ENCODE measurements around the gene PRTFDC1. TPM values are rescaled to one million over a fixed set of nuclear protein-coding genes. Genes with fewer than 3 reads are reported as not detected.

Gene PRTFDC1
- total and polyA plus RNA-seq, 2 donors (not counting 3 experiments of a cell fraction or from before 2014, with no cell fraction given) = 22.0 to 27.0 TPM

DNA sequence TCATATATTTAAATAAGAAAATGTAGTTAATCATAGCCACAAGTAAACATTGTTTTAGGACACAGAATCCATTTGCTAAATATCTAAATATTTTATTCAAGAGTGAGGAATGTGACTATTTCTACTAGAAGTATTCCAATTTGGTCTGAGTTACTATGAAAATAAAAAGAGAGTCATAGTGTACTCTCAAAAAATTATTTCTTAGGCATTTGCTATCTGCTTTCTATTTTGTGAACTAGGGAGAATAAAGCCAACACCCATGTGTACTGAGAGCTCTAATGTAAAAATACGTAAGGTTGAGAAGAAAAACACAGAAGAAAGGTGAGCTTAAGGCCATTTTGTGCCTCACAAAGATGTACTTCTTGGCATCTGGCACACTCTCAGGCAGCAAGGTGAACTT lies 38.3 kb downstream of the PRTFDC1 start:
- Histone ChIP-seq H3K79me2 (ENCODE audit: control insufficient read depth, insufficient read depth, low read length) (no peaks in the 10 kb centered on the region), H3K4me3 (replicated peaks in 1 of 3; ENCODE audit: insufficient read depth in 1 of 3, low read depth in 1 of 3, low read length in 3 of 3) (no peak overlapping the region), H3K4me1 (ENCODE audit: control insufficient read depth, extremely low read depth, insufficient read depth, low read length) (peaks cover 2% of the 10 kb centered on the region), H3K36me3 (ENCODE audit: control insufficient read depth in 2 of 2, extremely low read depth in 1 of 2, insufficient read depth in 2 of 2, low read length in 2 of 2) (no peaks in the 10 kb centered on the region), H3K27ac (ENCODE audit: insufficient read depth, low read depth, low read length) (no peak overlapping the region), H3K9me3 (replicated peaks; ENCODE audit: control insufficient read depth, insufficient read depth, low read length) (no peaks in the 10 kb centered on the region), H4K20me1 (replicated peaks; ENCODE audit: control insufficient read depth, extremely low read depth, insufficient read depth, low read length) (no peaks in the 10 kb centered on the region), H3K27me3 (ENCODE audit: control insufficient read depth in 2 of 2, insufficient read depth in 2 of 2, low read length in 2 of 2) (no peaks in the 10 kb centered on the region), H3K4me2 (ENCODE audit: insufficient read depth, low read length) (no peak overlapping the region), H2AFZ (ENCODE audit: low read depth, low read length) (no peak overlapping the region), H3K9me1 (replicated peaks; ENCODE audit: control insufficient read depth, extremely low read depth, insufficient read depth, low read length) (no peaks in the 10 kb centered on the region), H3K9ac (replicated peaks; ENCODE audit: extremely low read depth, insufficient read depth, low read length) (no peak overlapping the region)
- ChIA-PET POLR2A (no interaction called here), CTCF (interaction anchor here (2.2 kb wide), 1 partner anchor 15 kb away, joined by 6 read pairs; no protein-coding TSS in a partner anchor)
- dilution Hi-C loops (cut with MboI; ENCODE audit: extremely low pct_ligation_motif_present, low sequenced_read_pairs) = no loop called here
- no peak for DNase-seq (ENCODE audit: low read depth, low spot score)
- intact Hi-C loops (cut with micrococcal nuclease) = no loop called here
- TF ChIP-seq FOS (IDR thresholded peaks at IDR 0.05; ENCODE audit: borderline replicate concordance, insufficient read depth, low read length) = no peak
- no peak for TF ChIP-seq POLR2AphosphoS5 (IDR thresholded peaks at IDR 0.05; ENCODE audit: insufficient read depth, low read depth, low read length)
- TF ChIP-seq JUN (IDR thresholded peaks at IDR 0.05; ENCODE audit: borderline replicate concordance, insufficient read depth, insufficient read length, low read depth) = no peak
- TF ChIP-seq, protein P1, sequence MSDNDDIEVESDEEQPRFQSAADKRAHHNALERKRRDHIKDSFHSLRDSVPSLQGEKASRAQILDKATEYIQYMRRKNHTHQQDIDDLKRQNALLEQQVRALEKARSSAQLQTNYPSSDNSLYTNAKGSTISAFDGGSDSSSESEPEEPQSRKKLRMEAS (IDR thresholded peaks at IDR 0.05; ENCODE audit: insufficient read depth, insufficient read length) = no peak
- TF ChIP-seq POLR2A (IDR thresholded peaks at IDR 0.05; ENCODE audit: low read depth, low read length) = no peak
- TF ChIP-seq MYC (IDR thresholded peaks at IDR 0.05; ENCODE audit: low read depth, low read length) = no peak
- TF ChIP-seq GATA2 (IDR thresholded peaks at IDR 0.05; ENCODE audit: insufficient read depth, insufficient read length, low read depth, low read length) = no peak
- TF ChIP-seq, protein P2, sequence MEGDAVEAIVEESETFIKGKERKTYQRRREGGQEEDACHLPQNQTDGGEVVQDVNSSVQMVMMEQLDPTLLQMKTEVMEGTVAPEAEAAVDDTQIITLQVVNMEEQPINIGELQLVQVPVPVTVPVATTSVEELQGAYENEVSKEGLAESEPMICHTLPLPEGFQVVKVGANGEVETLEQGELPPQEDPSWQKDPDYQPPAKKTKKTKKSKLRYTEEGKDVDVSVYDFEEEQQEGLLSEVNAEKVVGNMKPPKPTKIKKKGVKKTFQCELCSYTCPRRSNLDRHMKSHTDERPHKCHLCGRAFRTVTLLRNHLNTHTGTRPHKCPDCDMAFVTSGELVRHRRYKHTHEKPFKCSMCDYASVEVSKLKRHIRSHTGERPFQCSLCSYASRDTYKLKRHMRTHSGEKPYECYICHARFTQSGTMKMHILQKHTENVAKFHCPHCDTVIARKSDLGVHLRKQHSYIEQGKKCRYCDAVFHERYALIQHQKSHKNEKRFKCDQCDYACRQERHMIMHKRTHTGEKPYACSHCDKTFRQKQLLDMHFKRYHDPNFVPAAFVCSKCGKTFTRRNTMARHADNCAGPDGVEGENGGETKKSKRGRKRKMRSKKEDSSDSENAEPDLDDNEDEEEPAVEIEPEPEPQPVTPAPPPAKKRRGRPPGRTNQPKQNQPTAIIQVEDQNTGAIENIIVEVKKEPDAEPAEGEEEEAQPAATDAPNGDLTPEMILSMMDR (IDR thresholded peaks at IDR 0.05; ENCODE audit: extremely low read depth in 1 of 2, insufficient read depth in 1 of 2, low read depth in 1 of 2, low read length in 2 of 2) = no peak
- no peak for TF ChIP-seq EZH2 (IDR thresholded peaks at IDR 0.05; ENCODE audit: borderline replicate concordance, low read depth, low read length, severe bottlenecking)
- no TSS peak for BruUV-seq (replicated peaks)
- no peak for FAIRE-seq

Measured in endothelial cell of umbilical vein (primary cell).